ENCODE measurements around the gene SLC7A10.
"Not testable (repeated sequence)": the region's sequence is repeated elsewhere in the genome, so short reads cannot be mapped to it uniquely, and the experiment has no call there.

SLC7A10 gene

DNA sequence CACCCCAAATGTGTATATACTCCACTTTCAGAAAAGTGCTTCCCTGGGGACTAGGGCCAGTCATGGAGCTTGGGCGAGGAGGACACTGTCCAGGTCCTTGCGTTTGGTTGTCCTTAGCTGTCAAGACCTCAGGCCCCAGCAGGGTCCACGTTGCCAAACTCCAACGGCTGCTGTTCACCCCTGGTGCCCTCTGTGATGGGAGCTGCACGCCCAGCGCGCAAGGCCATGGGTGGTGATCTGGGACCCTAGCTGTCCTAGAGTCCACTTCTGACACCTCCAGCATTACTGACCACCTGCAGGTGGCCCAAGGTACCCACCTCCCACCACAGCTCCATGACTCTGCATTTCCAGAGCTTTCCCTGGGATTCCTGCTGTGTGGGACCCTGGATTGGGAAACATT is 27.5 kb downstream of the SLC7A10 start:
- DNase-seq = no peak

- no peak for DNase-seq
Measured at GRCh38 chr19:33197591-33198000, 28.1 kb downstream of the SLC7A10 start.

- no peak for DNase-seq
Measured at GRCh38 chr19:33196446-33197193, 29.0 kb downstream of the SLC7A10 start.

DNA sequence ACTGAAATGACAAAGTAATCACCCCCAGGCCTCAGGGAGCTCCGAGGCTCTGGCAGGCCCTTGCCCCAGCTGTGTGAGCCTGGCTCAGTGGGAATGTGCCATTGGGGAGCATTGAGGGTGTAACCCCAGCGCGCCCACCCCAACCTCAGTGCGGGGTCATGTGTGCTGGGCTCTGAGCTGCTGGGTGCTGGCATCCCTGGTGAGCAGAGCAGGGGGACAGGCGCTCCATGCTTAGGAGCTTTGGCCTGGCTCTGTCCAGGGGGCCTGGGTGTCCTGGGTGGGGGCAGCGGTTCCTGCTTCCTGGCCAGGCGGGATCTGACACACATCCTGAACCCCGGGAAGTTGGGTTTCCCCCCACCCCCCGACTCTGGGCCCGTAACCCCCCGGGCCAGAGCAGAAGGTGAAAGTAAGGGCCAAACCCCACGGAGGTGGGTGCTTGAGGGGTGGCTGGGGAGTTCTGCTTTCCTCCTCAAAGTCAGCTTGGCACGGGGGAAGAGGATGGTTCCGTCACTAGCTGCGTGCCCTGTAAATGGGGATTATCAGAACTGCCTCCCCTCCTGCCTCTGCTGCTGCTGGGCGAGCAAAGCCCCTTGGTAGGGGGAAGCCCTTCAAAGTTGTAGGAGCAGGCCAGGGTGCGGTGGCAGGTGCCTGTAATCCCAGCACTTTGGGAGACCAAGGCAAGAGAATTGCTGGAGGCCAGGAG is 29.9 kb downstream of the SLC7A10 start:
- no peak for DNase-seq

DNA sequence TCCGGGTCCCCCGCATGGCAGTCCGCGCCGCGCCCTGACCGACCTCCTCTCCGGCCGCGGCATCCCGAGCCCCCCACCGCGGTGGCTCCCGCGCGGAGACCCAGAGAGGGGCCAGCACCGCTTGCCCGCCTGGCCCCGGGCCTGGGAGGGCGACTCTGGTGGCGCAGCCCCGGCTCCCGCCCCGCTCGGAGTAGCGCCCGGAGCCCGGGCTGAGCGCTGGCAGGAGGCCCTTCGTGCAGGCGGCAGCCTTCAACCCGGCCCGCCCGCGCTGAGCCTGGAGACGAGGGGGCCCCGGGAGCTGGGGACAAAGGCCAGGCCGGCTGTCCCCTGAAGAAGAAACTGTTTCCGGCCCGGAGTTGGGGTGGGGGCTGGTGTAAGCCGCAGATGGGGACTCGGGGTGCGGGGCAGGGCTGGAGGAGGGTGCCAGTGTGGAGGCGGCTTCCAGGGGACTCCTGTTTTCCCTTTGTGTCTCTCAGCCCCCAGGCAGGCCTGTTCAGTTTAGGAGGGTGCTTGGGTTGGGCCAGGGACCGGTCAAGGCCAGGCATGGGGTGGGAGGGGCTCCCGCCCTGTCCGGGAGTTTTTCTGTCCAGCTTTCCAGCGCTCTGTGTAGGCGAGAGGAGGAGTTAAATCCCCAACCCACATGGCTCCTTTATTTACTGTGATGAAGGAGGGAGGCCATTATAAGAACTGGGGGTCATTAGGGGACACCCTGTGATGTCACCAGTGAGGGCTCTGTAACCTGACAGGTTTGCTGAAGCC is 30.6 kb downstream of the SLC7A10 start:
- DNase-seq = no peak

DNA sequence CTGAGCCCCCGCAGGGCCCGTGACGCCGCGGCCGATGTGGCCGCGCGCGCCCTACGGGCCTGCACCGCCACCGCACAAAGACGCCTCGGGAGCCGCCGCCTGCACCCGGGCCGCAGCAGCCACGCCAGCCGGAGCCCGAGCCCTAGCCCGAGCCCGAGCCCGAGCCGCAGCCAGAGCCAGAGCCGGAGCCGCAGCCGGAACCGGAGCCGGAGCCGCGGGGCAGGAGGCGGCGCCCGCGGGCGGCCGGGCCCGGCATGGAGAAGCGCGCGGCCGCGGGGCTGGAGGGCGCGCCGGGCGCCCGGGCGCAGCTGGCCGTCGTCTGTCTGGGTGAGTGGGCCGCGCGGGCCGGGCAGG is 31.1 kb downstream of the SLC7A10 start:
- DNase-seq = no peak

DNA sequence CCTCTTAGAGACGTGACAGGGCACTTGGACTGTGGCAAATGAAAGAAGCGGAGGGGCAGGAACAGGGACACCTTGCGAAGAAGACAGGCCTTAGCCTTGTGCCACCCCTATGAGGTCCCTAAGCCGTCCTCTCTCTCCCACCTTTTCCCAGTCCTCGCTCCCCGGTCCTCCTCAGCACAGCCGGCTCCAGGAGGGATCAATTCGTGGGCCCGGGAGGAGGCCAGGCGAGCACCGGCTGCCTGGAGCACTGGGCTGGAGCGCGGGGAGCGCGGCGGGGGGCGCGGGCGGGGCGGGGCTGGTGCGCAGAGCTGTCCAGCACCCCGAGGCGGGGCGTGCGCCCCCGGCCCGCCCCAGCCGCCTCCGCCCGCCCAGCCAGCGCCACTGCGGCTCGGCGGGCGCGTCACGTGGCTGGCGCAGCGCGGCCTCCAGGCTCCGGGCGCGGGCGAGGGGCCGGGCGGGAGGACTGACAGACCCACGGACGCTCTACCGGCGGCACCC is 31.7 kb downstream of the SLC7A10 start, which contains the start of gene LRP3:
Gene LRP3 (plus strand): TSS at position 466 of the 498 bp plus-strand sequence. CDS start 456 bp downstream, outside the sequence.
- DNase-seq = no peak

DNA sequence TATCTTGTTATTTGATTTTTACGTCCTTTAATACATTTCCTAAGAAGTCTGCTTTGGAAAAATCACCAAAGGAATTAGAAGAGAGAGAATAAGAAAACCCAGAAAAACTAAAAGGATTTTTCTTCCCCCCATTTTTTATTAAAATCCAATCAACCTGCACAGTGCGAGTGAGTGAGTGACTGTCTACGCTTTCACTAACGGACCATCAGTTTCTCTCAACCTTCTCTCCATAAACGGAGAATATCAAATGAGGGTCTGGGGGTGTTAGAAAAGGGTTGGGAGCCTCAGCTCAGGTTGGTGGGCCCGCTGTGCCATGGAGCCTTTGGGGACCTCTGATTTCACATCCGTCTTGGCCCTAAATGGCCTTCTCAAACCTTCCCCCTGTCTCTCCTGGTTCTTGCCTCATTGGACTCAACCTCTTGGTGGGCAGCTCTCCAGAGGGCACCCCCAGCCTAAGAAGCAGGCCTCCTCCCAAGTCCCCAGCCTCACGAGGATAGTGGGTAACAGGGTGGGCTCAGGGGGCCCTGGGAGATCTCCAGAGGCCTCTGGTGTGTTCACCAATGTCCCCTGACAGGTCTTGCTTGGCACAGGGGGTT is 32.3 kb downstream of the SLC7A10 start:
- no peak for DNase-seq

- no peak for DNase-seq
Measured at GRCh38 chr19:33192010-33192409, 33.6 kb downstream of the SLC7A10 start.

- DNase-seq = no peak
Measured at GRCh38 chr19:33191501-33191900, 34.1 kb downstream of the SLC7A10 start.

GRCh38 chr19:33191092-33191491 is 34.6 kb downstream of the SLC7A10 start:
- DNase-seq = not testable (repeated sequence)

- no peak for DNase-seq
Measured at GRCh38 chr19:33189453-33189852, 36.2 kb downstream of the SLC7A10 start.

- DNase-seq = no peak
Measured at GRCh38 chr19:33187183-33187540, 38.5 kb downstream of the SLC7A10 start.

GRCh38 chr19:33186431-33187182 is 39.0 kb downstream of the SLC7A10 start:
- DNase-seq = no peak

GRCh38 chr19:33177417-33177979 is 48.2 kb downstream of the SLC7A10 start:
- DNase-seq = peak in 3 of 4 experiments; percentile 69 to 77 (median 77)

GRCh38 chr19:33176670-33177416 is 48.8 kb downstream of the SLC7A10 start:
- peak; percentile 87 to 100 (median 94) for DNase-seq

DNA sequence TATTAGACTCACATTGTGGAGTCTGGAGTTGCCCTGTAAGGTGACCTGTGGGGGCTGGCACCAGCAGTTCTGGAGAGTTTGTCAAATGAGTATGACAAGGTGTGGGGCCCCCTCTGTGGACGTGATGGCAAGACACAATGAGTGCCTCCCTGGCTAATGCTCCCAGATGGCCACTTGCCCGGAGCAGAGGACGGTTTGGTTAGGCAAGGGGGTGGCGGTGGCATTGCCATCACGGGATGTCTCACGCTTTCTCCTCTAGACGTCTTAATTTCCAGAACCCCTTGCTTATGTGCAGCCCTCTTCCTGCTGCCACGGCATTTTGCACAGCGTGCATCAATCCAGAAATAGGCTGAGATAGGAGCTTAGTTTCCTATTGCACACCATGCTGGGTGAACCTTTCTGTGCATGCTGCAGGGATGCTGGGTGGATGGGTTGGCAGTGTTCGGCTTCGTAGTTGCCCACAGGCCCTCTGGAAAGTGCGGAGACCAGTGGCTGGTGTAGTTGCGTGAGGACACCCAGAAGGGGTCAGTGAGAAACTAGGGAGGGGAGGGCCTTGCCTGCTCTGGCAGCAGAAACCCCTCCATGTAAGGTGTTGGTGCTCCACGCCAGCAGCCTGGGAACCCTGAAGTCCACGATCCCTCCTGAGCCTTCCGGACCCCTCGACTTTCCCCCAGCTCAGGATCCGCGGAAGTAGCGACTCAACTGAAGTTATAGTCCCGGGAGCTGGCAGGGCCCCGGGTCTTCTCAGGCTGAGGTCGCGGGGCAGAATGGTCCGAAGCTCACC is 49.6 kb downstream of the SLC7A10 start:
- DNase-seq = no peak

DNA sequence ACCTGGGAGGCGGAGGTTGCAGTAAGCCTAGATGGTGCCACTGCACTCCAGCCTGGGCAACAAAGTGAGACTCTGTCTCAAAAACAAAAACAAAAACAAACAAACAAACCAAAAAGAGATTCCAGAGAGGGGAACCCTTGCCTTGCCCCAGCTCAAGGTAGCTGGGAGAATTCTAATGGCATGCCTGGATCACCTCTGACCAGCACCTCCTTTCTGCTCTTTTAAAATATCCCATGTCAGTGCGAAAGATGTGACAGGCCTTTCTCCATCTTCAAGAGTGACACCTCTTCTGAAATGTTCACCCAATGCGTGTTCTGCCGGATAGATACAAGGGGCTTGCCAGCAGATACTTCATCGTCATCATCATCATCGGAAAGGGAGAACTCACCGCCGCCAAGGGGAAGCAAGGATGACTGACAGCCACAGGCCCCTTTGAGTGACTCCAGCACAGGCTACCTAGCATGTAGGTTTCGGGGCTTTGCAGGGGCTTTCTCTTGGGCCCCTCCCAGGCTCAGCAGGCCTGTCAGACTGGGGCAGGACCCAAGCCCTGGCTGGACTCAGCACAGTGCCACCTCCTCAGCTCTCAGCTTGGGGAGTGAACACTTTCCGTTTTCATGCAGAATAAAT is 50.4 kb downstream of the SLC7A10 start:
- DNase-seq = no peak

DNA sequence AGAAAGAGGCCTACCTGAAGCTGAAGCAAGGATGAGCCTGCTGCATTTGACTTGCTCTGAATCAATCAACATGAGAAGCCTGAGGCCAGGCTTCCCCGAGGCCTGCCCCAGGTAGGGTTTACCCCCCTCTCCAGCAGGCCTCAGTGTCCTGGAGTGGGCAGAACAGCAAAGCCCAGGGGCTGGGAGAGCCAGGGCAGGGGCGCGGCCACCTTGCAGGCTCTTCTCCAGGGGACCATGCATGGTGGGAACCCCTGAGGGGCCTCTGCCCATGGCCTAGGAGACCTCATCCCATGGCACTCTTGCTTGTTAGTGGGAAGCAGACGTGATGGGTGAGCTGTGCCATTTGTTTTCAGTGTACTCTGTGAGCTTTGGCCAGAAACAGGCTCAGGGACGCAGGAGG is 51.5 kb downstream of the SLC7A10 start:
- no peak for DNase-seq

- DNase-seq = no peak
Measured at GRCh38 chr19:33171916-33172359, 53.7 kb downstream of the SLC7A10 start.
